Adrenal gland (tissue), 5 donors: ENCODE data around the gene KRTAP10-2.

ENCODE experiments used
- POLR2A ChIP-seq, 2 donors: fragments of 450-650 bp; IDR thresholded peaks; one replicate each; pipeline ENCODE4 v1.6.1; 2017; ENCODE audit warnings: antibody characterized with exemption in 2 of 2, mild to moderate bottlenecking in 2 of 2, moderate library complexity in 1 of 2
- TF ChIP-seq, protein P1 (sequence below), 6 experiments: fragments of 450-650 bp in 4 of 6; fragments of 200-600 bp in 2 of 6; sonication (generic) in 1 of 6; IDR thresholded peaks; 1 replicate in 5 of 6; 2 replicates in 1 of 6; pipeline versions ENCODE4 v1.5.1 to v1.8.0; 2016 to 2021; ENCODE audit warnings: antibody characterized with exemption in 6 of 6, mild to moderate bottlenecking in 2 of 6, moderate library complexity in 1 of 6
- donor health status: DM: no; HTN: no; CAD: no.

DNA sequence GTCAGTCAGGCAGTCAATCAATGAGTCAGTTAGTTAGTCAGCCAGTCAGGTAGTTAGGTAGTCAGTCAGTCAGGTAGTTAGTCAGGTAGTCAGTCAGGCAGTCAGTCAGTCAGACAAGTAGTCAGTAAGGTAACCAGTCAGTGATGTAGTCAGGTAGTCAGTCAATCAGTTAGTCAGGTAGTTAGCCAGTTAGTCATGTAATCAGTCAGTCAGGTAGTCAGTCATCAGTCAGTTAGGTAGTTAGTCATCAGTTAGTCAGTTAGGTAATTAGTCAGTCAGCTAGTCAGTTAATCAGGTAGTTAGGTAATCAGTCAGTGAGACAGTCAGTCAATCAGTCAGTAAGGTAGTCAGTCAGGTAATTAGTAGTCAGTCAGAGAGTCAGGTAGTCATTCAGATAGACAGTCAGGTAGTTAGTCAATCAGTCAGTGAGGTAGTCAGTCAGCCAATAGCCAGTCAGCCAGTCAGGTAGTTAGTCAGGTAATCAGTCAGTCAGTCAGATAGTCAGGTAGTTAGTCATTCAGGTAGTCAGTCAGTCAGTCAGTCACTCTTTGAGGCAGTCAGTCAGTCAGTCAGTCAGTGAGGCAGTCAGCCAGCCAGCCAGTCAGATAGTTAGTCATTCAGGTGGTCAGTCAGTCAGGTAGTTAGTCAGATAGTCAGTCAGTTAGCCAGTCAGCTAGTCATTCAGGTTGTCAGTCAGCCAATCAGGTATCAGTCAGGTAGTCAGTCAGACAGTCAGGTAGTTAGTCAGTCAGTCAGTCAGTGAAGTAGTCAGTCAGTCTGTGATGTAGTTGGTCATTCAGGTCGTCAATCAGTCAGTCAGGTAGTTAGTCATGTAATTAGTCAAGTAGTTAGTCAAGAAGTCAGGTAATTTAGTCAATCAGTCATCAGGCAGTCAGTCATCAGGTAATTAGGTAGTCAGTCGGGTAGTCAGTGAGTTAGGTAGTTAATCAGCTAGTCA is 26.6 kb downstream of the KRTAP10-2 start:
- TF ChIP-seq, protein P1, sequence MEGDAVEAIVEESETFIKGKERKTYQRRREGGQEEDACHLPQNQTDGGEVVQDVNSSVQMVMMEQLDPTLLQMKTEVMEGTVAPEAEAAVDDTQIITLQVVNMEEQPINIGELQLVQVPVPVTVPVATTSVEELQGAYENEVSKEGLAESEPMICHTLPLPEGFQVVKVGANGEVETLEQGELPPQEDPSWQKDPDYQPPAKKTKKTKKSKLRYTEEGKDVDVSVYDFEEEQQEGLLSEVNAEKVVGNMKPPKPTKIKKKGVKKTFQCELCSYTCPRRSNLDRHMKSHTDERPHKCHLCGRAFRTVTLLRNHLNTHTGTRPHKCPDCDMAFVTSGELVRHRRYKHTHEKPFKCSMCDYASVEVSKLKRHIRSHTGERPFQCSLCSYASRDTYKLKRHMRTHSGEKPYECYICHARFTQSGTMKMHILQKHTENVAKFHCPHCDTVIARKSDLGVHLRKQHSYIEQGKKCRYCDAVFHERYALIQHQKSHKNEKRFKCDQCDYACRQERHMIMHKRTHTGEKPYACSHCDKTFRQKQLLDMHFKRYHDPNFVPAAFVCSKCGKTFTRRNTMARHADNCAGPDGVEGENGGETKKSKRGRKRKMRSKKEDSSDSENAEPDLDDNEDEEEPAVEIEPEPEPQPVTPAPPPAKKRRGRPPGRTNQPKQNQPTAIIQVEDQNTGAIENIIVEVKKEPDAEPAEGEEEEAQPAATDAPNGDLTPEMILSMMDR (IDR thresholded peaks at IDR 0.05) = no peak
- TF ChIP-seq POLR2A (IDR thresholded peaks at IDR 0.05) = no peak
